Stimulated activated CD8-positive, alpha-beta memory T cell treated with anti-CD3 and anti-CD28 coated beads, Interleukin-7, amount 100 ng/mL, for 4 hours (primary cell): Measurements from ENCODE around the gene PSMD12.

ENCODE experiments used
- DNase-seq, 2 donors: peaks; one replicate each; pipeline ENCODE4 v3.0.0-alpha.2; 2020; ENCODE audit warnings: low read depth in 2 of 2

PSMD12 gene

DNA sequence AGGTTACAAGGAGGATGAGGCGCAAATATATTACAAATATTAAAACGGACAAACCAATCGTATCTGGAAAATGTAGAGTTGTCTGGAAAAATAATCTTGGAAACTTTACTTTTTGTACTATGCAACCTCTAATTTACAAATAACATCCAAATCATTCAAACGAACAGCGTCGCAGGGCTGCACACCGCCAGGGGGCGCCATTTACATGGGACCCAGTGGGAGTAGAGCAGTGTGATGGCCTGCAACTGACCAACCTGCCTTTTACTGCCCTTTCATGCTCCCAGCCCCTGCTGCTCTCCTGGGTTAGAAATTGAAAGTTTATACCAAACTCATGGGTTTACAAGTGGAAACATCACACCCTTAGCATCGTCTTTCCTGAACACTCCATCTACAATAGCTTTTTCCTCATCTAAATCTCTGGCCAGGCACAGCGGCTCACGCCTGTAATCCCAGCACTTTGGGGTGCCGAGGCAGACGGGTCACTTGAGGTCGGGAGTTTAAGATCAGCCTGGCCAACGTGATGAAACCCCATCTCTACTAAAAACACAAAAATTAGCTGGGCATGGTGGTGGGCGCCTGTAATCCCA lies 20.7 kb upstream of the PSMD12 start:
- peak in 1 of 2 donors; percentile 43 for DNase-seq

DNA sequence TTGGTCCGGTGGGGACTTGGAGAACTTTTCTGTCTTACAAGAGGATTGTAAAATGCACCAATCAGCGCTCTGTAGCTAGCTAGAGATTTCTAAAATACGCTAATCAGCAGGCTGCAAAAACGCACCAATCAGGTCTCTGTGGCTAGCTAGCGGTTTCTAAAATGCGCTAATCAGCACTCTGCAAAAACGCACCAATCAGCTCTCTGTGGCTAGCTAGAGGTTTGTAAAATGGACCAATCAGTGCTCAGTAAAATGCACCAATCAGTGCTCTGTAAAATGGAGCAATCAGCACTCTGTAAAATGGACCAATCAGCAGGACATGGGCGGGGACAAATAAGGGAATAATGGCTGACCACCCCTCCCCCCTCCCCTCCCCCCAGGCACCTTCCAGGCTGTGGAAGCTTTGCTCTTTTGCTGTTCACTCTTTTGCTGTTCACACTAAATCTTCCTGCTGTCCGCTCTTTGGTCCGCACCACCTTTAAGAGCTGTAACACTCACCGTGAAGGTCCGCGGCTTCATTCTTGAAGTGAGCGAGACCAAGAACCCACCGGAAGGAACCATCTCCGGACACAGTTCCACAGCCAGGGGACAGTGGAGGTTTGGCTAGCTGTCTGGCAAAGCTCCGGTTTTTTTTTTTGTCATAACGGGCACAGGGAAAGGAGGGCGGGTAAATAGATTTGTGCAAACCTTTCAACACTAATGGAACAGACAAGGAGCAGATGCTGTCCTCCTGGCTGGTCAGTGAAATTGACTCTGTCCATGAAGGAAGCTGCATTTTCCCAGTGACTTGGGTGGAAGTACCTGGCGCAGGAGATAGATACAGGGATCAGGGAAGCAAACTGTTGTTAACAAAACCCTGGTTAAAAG lies 19.0 kb upstream of the PSMD12 start:
- no peak for DNase-seq

DNA sequence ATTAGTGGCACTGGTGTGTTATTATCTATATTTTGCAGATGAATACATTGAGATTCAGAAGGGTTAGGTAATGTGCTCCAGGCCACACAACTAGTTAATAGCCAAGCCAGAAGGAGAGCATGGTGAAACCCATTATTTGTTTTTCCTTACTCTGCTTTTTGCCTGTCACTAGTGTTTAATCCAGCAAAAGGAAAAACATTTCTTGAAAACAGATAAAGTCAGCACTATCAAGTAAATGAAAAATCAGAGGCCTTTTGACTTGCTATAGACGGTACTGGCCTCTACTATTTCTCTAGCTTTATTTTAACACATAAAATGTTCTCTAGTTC lies 15.5 kb upstream of the PSMD12 start:
- DNase-seq, result no peak

DNA sequence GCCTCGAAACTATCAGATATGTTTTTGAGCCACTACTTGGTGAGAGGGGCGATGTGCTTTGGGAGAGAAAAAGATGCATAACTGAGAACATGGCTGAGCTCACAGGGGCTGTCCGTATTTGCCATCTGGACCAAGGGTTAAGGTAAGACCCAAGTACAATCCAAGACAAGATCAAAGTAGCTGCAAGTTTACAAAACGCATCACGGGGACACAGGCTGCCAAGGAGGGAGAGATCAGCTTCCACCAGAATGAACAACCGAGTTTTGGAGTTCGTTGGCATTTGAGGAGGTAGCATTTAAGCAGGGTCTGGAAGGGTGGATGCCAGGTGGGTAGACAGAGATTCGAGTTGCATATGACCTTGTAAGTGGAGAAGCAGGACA lies 12.9 kb upstream of the PSMD12 start:
- DNase-seq, result no peak

DNA sequence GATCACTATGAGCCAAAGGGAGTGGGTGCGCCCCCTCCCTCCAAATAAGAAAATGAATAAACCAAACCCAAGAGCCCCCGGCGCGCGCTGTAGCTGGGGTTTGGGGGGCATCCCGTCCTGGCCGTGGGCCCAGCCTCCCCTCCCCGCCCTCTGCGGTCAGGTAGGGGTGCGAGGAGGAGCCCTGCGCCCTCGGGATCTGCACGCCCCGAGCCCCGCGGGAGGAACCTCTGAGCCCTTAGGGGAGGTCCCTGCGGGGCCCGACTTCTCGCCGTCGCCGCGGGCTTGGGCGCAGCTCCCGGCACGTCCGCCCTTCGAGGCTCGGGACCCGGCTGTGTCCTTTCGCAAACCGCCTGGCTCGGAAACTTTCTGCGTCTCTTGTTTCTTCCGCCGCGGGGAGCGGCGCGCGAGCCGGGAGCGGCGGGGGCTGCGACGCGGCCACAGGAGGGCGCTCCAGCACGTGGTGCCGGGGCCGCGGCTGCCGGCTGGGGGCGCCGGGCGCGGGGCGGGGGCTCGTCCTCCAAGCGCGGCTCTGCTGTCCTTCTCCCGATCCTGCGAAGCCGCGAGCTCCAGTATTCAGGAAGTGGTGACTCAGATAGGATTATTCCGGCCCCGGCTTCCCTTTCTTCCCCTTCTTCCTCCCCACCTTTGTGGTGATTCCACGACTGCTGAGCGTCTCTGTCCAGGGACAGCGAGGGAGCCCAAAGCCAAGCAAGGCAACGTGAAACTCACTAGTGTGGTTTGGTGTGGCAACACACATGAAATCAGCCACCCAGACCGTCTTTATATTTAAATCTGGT lies 12.3 kb upstream of the PSMD12 start:
- peak in 1 of 2 donors; percentile 71 for DNase-seq

DNA sequence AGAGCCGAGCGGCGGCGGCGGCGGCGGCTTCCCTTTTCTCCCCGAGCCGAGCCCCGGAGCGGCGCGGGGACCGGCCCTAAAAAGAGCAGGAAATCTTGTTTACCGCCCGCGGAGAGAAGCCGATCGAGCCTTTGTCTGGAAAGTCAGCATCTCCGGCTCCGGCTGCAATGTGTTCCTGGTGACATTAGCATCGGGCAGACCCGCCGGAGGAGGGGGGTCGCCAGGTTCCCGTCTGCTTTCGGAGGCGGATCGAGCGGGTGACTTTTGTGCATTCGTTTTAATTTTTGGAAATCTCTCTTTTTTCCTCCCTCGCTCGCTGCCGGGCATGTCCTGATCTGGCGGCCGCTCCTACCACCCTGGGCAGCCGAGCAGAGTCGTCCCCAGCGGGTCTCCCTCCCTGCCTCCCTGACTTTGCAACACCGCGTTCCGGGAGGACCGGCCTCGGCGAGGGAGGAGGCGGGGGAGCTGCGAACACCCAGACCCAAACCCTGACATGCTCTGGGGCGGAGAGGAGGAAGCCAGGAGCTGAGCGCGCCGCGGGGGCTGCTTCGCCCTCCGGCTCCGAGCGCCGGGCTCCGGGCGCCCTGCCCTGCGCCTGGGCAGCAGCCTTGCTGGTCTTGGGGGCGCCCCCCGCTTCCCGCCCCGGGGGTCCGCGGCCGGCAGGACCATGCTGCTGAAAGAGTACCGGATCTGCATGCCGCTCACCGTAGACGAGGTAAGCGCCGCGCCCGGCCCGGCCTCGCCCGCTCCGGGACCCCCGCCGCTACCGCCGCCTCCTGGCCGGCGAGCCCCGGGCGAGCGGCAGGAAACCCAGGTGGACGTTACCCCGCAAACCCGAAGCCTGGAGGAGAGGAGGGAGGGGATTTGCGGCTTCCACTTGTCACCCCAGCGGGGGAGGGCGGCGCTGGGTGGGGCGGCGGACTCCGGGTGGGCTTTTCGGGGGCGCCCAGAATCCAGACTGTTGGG lies 11.4 kb upstream of the PSMD12 start:
- DNase-seq, result peak in 1 of 2 donors; percentile 48

DNA sequence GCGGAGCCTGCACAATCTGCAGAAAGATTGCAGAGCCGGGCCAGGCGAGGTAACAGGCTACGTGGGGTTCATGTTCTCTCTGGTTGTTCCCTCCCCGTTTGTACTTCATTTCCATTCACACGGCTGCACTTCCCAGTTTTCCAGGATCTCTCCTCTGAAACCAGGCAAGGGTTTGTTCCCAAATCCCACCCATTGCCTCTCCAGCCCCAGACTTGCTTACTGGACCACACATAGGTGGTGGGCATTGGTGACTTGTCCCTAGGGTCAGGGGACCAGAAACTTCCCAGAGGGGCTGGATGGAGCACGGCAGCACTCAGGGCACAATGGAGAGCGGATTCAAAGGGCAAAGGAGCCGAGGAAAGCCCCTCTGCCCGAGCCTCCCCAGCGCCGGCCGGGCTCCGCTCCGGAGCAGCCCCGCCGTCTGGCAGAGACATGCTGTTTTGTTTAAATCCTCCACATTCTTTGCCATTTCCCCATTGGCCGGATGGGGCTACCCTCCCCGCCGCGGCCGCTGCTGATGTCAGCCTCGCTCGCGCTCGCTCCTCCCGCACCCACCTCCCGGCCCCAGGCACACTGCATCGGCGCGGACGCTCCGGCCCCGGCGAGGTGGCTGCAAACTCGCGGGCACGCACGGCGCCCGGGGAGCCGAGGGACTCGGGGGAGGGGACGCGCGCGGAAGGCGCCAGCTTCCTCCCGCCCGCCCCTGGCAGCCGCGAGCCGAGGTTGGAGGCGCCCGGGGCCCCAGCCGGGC lies 10.5 kb upstream of the PSMD12 start, which contains the start of gene PITPNC1:
TSS of gene PITPNC1 (plus strand) at position 545 of the 751 bp plus-strand sequence.
- peak; percentile 75 to 82 for DNase-seq

DNA sequence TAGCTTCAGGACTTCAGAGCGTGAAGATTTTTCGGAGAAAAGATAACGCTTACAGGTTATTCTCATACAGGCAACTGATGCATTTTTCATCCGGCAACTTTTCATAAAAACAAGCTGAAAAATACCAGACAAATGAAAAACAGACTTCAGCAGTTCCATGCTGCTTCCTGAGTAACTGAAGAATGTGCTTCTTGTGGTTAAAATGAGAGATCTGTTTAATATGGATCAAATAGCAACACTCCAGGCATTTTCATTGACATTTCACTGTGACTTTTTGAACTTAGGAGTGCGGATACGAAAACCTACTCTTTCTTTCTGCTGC lies 10.0 kb upstream of the PSMD12 start:
- no peak for DNase-seq

DNA sequence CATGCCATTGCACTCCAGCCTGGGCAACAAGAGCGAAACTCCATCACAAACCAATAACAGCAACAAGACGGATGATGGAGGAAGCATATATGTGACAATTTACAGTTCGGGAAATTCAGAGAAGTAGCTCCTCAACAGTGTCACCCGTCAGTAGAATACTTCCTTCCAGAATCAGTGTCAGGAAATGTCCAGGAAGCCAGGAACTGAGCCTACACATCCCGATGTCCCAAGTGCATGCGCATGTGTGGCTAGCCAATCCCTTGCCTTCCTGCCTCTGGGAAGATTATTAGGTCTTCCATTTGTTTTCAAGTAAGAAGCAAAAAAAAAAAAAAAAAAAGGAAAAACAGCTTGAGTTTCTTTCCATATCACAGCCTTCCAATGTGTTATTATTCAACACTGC lies 9.3 kb upstream of the PSMD12 start:
- DNase-seq, result no peak

DNA sequence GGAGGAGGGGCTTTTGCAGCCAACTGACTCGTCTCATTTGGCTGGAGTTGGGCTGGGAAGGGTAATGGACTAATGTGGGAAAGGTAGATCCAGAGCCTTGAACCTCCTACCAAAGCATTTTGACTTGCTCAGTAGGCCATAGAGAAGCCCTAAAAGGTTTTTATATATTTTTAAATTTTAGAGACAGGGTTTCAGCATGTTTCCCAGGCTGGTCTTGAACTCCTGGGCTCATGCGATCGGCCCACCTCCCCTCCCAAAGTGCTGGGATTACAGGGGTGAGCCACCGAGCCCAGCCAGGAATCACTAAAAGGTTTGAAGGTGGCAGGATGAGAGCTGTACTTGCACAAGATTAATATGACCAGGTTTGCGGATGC lies 8.7 kb upstream of the PSMD12 start:
- DNase-seq, result no peak

DNA sequence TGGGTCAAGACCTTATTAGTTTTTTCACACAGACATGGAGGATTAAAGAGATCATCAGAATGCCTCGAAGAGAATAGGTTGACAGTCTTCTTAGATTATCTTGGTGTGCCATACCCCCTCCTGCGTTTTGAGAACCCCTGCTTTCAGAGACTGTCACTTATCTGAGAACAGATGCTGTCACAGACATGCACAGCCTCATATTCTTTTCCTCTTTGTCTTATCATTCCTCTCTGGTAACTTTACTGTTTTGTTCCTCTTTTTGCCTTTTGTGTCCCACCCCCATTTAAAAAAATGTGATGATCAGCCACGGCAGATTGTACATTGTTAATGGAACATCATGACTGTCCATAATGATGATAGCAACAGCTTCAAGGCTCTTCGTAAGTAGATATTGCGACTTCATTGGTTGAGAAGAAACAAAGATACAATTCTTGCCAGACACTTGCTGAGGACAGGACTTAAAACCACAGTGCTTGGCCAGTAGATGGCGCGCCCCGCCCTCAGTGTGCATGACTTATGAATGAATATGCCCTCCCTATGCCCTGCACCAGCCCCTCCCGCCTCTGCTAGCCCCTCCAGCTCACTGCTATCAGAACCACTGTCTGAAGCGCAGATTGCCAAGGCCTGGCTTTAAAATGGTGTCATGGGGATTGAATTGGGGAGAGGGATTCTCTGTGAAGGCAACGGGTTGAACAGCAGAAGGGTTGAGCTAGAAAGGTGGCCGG lies 8.1 kb upstream of the PSMD12 start:
- DNase-seq, result peak; percentile 81 to 84

DNA sequence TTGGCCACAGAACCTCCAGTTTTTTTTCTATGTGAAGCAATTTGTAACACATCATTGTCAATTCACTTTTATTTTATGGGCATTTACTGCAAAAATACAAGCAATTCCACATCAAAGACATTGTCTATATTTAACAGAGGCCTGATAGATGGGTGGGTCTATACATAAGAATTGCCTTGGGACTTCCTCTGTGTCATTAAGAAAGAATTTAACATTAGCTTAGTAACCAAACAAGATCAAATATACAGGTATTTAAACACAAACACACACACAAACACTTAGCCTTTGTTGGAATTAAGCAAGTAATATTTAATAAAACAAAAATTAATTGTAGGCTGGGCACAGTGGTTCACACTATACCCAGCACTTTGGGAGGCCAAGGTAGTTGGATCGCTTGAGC lies 6.4 kb upstream of the PSMD12 start:
- DNase-seq, result no peak

DNA sequence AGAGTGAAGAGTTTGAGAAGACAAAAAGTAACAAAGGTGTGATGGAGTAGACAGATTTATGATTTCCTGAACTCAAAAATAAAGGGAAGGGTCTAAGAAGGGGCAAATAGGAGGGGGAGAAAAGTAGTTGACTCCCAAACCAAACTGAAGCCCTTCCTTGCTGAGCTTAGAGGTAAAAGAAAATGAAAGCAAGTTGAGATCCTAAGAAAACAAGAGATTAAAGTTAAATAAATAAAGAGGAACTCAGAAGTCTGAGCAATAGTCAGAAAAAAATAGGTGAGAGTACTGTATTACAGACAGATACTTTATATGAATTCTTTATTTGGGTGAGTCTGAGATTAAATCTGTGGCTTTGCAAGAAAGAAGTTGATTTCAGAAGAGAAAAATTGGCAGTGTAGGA lies 3.3 kb upstream of the PSMD12 start:
- DNase-seq, result no peak

DNA sequence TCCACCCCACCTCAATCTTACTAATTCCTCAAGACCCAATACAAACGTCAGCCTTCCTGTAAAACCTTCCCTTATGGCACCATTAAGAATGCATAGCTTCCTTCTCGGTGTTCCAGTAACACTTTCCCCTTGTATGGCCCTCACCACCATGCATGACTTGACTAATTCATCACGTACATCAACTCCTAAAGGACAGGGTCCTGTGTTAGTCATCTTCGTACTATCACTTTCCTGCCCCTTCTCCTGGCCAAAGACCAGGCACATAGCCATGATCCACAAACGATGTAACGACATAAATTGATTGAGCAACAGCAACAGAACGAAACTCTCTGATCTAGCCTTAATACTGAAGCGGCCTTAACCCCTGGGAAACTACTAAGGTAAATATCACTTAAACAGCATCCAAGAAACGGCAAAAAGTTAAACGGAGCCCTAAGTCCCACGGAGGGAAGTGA lies 612 bp downstream of the PSMD12 start:
- no peak for DNase-seq

DNA sequence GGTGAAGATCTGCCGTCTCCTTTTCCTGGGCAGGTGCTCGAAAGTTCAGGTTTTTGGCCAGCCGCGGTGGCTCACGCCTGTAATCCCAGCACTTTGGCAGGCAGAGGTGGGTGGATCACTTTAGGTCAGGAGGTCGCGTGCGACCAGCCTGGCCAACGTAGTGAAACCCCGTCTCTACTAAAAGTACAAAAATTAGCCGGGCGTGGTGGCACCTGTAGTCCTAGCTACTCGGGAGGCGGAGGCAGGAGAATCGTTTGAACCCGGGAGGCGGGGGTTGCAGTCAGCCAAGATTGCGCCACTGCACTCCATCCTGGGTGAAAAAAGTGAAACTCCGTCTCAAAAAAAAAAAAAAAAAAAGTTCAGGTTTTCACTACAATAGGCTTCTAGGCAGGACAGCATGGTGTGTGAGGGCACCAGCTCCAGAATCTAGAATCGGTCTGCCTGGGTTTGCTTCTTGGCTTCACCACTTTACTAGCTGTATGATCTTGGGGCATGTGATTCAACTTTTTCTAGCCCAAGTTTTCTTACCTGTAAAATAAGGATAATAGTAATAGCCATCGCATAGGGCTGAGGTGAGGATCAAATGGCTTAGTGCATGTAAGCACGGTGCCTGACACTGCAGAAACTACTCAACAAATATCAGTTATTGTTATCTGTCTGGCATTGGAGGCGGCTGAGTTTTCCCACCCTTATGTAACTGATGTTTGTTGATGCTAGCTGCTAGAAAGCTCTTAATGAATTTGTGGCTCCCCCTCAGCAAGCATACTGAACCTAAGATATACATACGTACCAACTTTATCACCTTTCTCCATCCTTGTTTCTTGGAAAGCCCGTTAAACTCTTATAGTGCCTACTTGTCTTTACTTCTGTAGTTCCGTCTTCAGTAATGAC lies 1.3 kb downstream of the PSMD12 start:
- no peak for DNase-seq

DNA sequence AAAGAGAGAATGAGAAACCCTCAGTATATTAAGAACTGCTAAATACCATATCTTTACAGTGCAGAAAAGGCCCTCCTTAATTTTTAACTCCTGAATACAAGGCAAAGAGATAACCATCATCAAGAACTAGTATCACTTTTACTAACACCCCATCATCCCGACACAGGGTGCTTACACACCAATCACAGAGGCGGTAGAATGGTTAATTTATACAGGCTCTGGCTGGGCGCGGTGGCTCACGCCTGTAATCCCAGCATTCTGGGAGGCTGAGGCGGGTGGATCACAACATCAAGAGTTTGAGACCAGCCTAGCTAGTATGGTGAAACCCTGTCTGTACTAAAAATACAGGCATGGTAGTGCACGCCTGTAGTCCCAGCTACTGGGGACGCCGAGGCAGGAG lies 4.2 kb downstream of the PSMD12 start:
- DNase-seq, result no peak

DNA sequence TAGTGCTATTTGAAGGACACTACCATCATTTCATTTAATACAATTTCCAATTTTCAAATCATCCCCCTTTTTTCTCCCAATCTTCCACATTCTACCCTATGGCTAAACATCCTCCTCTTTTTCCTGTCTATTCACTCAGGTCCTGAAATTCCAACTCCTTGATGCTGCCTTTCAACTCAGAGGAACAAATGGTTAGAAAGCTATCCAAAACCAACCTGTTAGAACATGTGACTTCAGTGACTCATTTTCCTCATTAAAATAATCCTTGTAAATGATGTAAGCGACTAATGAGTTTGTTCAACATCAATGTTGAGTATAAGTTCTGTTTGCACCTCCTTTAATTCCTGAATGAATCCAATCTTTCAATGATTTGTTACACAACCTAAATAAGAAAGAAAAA lies 5.5 kb downstream of the PSMD12 start:
- no peak for DNase-seq

DNA sequence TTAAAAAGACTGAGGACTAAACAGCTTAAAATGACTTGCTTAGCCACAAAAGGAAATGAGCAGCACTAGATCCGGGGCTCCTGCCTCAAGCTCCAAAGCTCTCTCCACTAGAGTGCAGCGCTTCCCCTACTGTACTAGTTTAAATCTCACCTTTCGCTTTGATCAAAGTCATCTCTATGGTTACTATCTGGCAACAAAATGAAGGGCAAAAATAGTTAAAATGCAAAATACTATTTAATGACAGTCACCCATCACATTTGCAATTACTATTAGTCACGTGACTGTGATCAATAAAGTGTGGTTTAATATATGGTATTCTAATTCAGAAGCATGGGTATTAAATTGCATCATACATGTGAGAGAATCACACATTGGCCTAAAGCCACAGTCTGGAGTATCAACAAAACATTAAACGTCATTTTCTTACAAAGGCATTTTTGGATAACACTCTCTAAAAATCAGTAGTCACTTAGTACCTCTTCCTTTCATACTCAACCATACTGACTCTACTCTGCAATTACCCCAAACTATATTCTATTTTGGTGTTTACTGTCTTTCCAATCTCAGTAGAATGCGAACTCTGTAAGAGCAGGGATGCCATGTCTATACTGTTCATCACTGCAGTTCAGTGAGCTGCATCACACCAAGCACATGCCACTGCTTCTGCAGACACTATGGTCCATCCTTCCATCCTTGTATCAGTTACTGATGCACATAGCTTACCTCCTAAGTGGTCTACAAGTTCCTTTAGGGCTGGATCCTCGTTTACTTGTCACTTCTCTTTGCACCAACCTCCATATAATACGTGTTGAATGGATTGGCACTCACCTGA lies 6.2 kb downstream of the PSMD12 start:
- DNase-seq, result no peak
